GM19099 (cell line): ENCODE data around the gene CPOX.

Source experiments
- POLR2A ChIP-seq: IDR thresholded peaks from 3 replicates; pipeline ENCODE4 v1.6.1; 2011; ENCODE audit warnings: low read depth; ENCODE audit not compliant: insufficient read length; ENCODE audit errors: extremely low read depth

The CPOX gene

DNA sequence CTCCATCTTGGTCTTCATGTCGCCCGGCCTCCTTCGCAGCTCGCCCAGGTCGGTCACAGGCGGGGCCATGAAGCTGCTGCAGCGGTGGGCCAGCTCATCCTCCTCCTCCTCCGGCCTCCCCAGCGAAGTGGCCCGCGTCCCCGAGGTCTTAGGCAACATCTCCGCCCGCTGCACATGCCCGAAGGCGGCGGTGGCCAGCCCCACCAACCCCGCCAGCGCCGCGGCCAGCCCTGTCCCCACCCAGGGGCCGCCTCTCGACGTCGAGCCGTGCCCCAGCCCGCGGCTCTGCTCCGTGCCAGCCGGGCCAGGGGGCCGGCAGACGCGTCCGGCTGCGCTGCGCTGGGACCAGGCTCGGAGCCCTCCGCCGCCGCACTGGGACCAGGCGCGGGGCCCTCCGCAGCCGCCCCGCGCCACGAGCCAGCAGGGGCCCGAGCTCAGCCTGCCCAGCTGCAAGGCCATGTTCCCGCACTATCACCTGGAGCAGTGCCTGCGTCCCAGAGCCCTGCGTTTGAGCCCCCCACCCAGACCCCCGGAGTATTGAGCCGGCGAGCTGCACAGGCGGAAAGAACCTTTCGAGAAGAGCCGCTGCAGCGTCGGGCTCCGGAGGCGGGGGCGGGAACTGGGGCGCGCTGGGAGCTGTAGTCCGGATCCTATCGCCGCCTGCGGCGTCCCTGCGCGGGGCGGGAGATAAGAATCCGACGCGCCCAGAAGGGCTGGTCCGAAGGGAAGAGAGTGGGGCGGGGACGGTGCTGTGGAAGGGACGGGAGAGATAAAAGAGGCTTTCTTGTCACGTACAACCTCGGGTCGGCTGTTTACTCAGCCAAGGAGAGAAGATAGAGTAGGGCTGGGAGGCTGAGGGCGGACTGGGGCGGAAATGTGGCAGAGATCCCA, at the start of gene CPOX:
TSS of gene CPOX (minus strand) at position 566 of the 891 bp plus-strand sequence. CDS start at position 459, 107 bp downstream.
- peak; percentile 76 for TF ChIP-seq POLR2A

GRCh38 chr3:98630416-98630815, 37.0 kb upstream of the CPOX start:
- TF ChIP-seq POLR2A: no peak

DNA sequence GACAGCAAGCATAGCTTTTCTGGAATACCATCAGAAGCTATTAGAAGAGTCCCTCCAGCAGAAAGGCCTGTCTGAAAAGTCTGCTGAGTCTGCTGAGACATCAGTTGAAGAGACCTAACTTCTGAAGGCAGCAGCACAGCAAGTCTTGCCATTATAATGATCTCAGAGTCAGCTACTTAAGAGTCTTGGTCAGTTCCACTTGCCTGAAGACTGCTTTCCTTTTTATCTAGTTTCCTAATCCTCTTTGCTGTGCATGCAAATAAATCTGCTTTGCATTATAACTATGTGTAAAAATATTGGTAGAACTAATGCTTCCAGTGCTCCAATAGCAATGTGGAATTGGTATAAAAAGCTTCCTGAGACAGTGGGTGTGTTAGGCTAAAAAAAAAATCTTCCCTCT, 34.9 kb upstream of the CPOX start:
- no peak for TF ChIP-seq POLR2A

- no peak for TF ChIP-seq POLR2A
Observed at GRCh38 chr3:98626151-98626550, 32.7 kb upstream of the CPOX start.

GRCh38 chr3:98623572-98624280, 30.3 kb upstream of the CPOX start:
- TF ChIP-seq POLR2A: no peak

- no peak for TF ChIP-seq POLR2A
Observed at GRCh38 chr3:98617841-98618240, 24.4 kb upstream of the CPOX start.

DNA sequence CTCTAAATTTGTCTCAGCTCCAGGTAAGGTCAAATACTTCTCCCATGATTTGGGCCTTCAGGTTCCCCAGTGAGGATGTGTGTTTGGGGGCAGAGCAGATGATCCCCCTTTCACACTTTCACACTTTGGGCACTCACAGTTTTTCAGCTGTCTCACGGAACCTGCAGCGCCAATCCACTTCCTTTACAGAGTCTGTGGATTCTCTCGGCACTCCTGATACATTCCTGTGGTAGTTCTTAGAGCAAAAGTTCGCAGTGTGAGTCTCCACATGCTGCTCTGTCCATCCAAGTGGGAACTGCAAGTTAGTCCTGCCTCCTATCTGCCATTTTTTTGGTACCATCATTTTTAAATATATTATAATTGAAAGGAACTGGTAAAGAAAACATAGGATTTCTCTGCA, 20.2 kb upstream of the CPOX start:
- TF ChIP-seq POLR2A: no peak

- no peak for TF ChIP-seq POLR2A
Observed at GRCh38 chr3:98612996-98613517, 19.6 kb upstream of the CPOX start.

DNA sequence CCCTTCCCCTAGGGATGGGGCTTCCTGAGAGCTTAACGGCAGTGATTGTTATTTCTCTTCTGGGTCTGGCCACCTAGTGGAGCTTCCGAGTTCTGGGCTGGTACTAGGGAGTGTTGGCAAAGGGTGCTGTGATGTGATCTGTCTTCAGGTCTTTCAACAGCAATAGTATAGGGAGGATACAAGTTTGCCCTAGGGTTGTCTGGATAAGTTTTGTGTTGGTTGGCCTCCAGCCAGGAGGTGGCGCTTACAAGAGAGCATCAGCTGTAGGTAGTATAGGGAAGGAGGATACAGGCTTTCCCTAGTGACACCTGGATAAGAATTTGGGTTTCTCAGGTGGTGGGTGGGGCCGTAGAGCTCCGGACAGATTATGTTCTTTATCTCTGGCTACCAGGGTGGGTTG, 19.2 kb upstream of the CPOX start:
- no peak for TF ChIP-seq POLR2A

GRCh38 chr3:98608029-98608428, 14.6 kb upstream of the CPOX start:
- TF ChIP-seq POLR2A: no peak

DNA sequence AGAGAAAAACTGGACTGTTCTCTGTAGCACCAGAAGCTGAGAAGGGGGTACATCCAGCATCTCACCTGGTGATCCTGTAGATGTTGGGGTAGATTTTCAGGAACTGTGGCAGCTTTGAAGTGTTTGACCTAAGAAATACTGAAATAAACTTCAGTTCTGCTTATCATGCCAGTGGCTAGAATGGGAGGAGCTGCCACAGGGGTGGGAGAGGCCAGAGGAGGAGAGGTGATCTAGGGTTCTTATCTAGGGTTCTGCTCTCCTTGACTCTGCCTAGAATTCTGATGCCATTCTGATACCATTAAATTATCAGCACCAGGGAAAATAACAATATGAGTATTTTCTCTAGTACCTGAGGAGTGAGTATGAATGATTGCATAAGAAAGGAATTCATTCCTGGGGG, 10.2 kb upstream of the CPOX start:
- TF ChIP-seq POLR2A: no peak

DNA sequence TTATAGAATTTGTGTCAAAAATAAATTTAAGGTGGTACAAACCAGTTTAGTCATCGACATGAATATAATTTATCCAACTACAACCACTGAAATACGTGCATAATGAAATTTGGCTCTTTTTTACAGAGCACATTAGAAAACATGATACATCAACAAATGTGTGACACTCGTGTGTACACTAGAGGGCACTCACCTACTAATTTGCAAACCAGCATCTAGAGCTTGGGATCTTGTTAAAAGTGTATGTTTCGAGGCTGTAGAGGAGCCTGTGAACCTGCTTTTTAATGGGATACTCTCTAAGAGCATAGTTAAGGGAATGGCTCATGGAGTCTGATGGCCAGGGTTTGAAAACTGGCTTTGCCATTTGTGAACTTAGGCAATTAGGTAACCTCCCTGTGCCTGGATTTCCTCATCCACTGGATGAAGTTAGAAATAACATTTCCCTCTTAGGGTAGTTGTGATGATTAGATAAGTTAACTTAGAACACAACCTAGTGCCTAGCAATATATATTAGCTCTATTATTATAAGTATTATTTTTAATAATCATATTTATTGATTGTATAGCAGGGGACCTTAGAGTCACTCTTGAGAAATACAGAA, 8.8 kb upstream of the CPOX start:
- no peak for TF ChIP-seq POLR2A

DNA sequence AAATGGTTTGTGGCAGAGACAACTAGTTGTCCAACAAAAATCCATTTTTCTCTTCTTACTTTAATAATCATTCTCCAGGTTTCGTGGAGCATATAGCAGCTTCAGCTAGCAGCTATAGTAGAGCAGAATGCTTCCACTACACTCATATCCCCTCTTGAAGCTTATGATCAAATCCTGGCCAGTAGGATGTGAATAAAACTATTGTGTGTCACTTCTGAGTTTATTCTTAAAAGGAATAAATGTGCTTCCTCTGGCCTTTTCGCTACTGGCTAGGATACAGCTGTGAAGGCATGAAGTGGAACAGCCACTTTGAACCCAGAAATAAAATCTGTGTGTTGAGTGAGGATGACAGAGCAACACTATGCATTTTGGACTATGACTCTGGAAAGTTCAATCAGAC, 7.8 kb upstream of the CPOX start:
- no peak for TF ChIP-seq POLR2A

- no peak for TF ChIP-seq POLR2A
Observed at GRCh38 chr3:98600412-98601095, 7.1 kb upstream of the CPOX start.

- TF ChIP-seq POLR2A: no peak
Observed at GRCh38 chr3:98599647-98600411, 6.4 kb upstream of the CPOX start.

DNA sequence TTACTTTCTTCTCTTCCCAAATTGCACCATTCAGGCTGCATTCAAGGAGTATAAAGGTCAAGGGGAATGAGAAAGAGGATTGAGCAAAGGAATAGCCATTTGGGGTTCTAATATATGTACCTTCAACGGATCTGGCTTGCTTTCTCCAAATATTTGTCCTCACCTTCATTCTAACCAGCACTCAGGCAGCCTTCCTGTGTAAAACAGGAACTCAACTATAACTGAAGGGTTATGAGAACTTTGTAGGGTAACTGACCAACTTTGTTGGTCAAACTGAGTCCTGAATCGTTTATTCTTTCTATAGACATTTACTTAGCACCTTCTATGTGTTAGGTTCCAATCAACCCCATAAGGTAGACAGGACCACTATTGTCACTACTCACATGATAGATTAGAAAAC, 5.1 kb upstream of the CPOX start:
- no peak for TF ChIP-seq POLR2A
